ENCODE data around the gene PROP1.
"Not testable (repeated sequence)": the region's sequence is repeated elsewhere in the genome, so short reads cannot be mapped to it uniquely, and the experiment has no call there.

Gene PROP1

DNA sequence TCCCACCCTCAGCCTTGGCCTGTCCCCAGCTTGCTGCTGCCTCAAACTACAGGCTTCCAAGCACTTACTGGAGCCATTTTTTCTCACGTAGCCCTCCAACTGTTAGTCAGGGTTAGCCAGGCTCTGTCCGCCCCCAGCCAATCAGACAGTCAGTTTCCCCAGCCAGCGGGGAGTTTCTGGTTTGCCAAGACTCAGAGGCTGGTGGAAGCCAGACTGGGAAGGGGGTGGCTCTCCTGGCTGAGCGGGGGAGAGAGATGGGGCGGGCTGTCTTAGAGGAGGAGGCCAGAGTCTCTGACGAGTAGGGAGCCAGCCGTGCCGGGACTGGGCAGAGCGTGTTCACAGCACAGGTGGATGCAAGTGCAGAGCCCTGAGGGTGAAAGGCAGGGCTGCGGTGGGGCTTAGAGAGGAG is 15.3 kb downstream of the PROP1 start:
- FAIRE-seq = no peak
- TF ChIP-seq, protein P1, sequence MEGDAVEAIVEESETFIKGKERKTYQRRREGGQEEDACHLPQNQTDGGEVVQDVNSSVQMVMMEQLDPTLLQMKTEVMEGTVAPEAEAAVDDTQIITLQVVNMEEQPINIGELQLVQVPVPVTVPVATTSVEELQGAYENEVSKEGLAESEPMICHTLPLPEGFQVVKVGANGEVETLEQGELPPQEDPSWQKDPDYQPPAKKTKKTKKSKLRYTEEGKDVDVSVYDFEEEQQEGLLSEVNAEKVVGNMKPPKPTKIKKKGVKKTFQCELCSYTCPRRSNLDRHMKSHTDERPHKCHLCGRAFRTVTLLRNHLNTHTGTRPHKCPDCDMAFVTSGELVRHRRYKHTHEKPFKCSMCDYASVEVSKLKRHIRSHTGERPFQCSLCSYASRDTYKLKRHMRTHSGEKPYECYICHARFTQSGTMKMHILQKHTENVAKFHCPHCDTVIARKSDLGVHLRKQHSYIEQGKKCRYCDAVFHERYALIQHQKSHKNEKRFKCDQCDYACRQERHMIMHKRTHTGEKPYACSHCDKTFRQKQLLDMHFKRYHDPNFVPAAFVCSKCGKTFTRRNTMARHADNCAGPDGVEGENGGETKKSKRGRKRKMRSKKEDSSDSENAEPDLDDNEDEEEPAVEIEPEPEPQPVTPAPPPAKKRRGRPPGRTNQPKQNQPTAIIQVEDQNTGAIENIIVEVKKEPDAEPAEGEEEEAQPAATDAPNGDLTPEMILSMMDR (IDR thresholded peaks at IDR 0.05; ENCODE audit: insufficient read depth, missing control alignments) = no peak
- no peak for DNase-seq (ENCODE audit: insufficient read length, low spot score)

DNA sequence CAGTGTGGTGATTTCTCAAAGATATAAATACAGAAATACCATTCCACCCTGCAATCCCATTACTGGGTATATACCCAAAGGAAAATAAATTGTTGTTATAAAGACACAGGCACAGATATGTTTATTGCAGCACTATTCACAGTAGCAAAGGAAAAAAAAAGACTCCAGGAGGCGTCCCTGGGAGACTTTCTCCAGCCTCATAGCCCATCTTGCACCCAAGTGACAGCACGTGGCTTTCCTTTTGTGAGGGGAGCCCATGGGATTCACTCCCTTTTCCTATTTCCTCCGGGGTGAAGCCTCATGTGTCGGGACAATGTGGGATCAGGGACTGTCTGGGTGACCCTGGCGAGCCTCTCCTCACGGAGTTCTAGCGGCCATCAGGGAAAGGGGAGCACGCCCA is 18.4 kb downstream of the PROP1 start:
- DNase-seq (ENCODE audit: insufficient read length, low spot score); FAIRE-seq: not testable (repeated sequence)

DNA sequence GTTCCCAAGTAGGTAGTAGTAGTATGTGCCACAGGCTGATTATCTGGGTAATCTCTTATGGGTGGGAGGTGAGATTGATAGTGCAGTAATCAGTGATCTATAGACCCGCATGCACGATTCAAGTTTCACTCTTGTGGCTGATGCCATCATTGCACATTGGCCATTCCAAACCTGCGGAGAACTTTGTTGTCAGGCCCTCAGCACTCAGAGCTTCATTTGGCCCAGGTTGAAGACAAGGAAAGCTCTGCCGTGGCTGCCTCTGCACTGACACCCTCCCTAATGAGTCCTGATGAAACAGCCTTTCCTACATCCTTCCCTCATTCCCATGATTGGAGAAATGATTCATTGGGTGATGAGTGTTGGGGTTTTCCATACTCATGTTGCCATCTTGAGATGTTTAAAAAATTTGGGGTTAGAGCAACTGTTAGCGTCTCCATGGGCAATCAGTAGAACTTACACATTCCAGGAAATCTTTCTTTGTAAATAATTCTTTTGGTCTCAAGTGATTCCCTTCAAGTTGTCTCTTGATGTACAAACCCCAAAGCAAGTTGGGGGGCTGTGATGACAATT is 22.9 kb downstream of the PROP1 start:
- TF ChIP-seq, protein P1 (IDR thresholded peaks at IDR 0.05; ENCODE audit: insufficient read depth, missing control alignments) = no peak
- no peak for FAIRE-seq
- DNase-seq (ENCODE audit: insufficient read length, low spot score) = no peak

DNA sequence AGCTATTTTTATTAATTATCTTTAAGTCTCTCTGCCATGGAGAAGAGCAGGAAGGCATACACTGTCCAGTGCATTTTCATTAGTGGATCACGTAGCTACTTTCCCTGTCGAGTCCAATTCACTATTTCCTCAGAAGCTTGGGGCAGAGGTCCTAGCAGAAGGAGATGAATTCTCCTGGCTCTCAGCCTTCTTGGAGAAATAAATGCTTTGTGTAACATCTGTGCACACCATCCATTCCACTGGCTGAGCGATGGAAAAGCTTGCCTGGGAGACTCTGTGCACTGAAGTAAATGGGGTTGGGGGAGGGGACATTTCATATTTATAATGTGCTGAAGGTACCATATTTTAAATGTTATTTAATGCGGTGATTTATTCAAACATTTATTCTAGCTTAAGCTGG is 23.4 kb downstream of the PROP1 start:
- DNase-seq (ENCODE audit: insufficient read length, low spot score) = no peak
- TF ChIP-seq, protein P1 (IDR thresholded peaks at IDR 0.05; ENCODE audit: insufficient read depth, missing control alignments) = no peak
- FAIRE-seq = no peak

DNA sequence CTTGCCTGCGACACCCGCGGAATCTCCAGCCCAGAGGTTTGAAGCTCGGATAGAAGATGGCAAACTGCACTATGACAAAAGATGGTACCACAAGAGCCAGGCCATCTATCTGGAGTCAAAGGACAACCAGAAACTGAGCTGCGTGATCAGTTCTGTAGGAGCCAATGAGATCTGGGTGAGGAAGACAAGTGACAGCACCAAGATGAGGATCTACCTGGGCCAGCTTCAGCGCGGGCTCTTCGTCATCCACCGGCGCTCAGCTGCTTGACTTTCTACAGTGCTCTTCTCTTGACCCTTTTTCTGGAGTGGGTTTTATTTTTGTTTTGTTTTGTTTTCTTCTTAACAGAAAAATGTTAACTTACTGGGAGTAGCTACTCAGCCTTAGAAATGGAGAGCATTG is 24.0 kb downstream of the PROP1 start:
- not testable (repeated sequence) for DNase-seq (ENCODE audit: insufficient read length, low spot score); FAIRE-seq

DNA sequence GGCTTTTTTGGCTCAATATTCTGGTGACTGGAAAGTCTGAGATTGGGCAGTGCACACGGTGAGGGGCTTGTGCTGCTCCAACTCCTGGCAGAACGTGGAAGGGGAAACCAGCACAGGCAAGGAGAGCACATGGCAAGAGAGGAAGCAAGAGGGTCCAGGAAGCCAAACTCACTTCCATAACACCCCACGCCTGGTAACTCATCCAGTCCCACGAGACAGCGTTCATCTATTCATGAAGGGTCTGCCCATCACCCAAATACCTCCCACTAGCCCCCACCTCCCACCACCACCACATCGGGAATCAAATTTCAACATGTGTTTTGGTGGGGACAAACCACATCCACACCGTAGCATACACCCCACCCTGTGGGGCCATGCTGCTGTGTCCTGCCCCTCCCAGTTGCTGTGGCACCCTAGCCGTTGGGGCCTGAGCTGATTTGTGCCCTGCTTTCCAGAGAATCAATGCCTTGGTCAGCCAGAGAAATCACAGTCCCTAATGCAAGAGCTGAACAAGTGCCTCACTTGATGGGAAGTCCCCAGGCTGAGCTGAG is 27.3 kb downstream of the PROP1 start:
- TF ChIP-seq, protein P1 (IDR thresholded peaks at IDR 0.05; ENCODE audit: insufficient read depth, missing control alignments) = no peak
- FAIRE-seq (no peak), DNase-seq (ENCODE audit: insufficient read length, low spot score) (no peak)

DNA sequence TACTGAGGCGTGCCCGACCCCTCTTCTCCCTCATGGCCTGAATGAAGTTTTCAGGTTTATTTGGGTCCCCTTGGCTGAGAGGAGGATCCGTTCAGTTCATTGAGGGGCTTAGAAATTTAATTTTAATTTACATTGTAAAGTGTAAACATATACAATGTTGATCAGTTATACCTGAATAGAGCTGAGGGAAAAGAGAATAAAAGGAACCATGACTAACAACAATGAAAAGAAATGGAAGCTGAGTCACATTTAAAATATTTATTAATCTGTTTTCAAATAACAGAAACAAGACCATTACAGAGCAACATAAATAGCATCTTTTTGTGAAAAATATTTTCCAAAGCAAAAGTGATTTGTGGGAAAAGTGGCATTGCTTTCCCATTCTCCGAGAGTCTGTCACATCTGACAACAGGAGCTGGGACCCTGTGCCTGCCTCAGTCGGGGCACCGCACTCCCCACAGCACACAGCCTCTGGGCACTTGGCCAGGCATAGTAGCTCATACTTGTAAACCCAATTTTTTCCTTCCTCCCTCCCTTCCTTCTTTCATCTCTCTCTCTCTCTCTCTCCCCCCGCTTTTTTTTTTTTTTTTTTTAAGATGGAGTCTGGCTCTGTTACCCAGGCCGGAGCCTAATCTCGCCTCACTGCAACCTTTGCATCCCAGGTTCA is 28.7 kb downstream of the PROP1 start:
- TF ChIP-seq, protein P1 (IDR thresholded peaks at IDR 0.05; ENCODE audit: insufficient read depth, missing control alignments) = no peak
- DNase-seq (ENCODE audit: insufficient read length, low spot score) = no peak
- no peak for FAIRE-seq

DNA sequence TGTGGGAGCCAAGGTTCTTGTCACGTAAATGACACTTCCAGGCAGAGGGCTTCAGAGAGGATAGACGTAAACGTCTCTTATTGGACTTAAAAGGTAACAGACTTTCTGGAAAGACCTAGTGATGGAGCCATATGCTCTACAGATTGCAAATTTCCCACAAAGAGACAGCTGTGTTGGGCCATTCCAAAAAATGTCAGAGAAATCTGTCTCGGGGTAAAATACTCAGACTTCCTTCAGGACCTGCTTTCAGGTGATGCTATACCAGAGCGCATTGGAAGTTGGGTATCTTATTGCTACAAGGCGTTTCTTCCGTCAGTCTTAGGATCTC is 29.2 kb downstream of the PROP1 start:
- no peak for FAIRE-seq
- DNase-seq (ENCODE audit: insufficient read length, low spot score) = no peak
- TF ChIP-seq, protein P1 (IDR thresholded peaks at IDR 0.05; ENCODE audit: insufficient read depth, missing control alignments) = no peak
